Right lobe of liver (tissue), 4 donors: Measurements from ENCODE around the gene BCL11B.

Source experiments
- POLR2A ChIP-seq: fragments of 450-650 bp; IDR thresholded peaks from one replicate; pipeline ENCODE4 v1.6.1; 2017; ENCODE audit warnings: antibody characterized with exemption, mild to moderate bottlenecking
- TF ChIP-seq, protein P1 (sequence below), 4 donors: fragments of 200-600 bp in 3 of 4; fragments of 450-650 bp in 1 of 4; IDR thresholded peaks; one replicate each; pipeline versions ENCODE4 v1.5.1 to v1.8.0; 2016 to 2022; ENCODE audit warnings: antibody characterized with exemption in 4 of 4, mild to moderate bottlenecking in 2 of 4
- donor health status: DM: no; HTN: no; CAD: no.
- donor health status: DM: no; HTN: no; CAD: no.
- donor health status: DM: no; HTN: yes; CAD: no.

- TF ChIP-seq, protein P1, sequence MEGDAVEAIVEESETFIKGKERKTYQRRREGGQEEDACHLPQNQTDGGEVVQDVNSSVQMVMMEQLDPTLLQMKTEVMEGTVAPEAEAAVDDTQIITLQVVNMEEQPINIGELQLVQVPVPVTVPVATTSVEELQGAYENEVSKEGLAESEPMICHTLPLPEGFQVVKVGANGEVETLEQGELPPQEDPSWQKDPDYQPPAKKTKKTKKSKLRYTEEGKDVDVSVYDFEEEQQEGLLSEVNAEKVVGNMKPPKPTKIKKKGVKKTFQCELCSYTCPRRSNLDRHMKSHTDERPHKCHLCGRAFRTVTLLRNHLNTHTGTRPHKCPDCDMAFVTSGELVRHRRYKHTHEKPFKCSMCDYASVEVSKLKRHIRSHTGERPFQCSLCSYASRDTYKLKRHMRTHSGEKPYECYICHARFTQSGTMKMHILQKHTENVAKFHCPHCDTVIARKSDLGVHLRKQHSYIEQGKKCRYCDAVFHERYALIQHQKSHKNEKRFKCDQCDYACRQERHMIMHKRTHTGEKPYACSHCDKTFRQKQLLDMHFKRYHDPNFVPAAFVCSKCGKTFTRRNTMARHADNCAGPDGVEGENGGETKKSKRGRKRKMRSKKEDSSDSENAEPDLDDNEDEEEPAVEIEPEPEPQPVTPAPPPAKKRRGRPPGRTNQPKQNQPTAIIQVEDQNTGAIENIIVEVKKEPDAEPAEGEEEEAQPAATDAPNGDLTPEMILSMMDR (IDR thresholded peaks at IDR 0.05): no peak
- TF ChIP-seq POLR2A: no peak
Observed at GRCh38 chr14:99137913-99138571, 134.0 kb downstream of the BCL11B start.
